Liver (tissue), 9 donors: Measurements from ENCODE around the gene POLD3. TPM values are rescaled to one million over a fixed set of nuclear protein-coding genes. Genes with fewer than 3 reads are reported as not detected.
A peak's percentile ranks its signal among the peaks of the same experiment; 100 is the strongest.

Source experiments
- DNase-seq: peaks from one replicate; pipeline ENCODE4 v3.0.0-alpha.2; 2017; ENCODE audit warnings: low spot score
- H3K27ac ChIP-seq, 2 donors: one replicate each; pipeline ENCODE4 v1.7.0; 2013; ENCODE audit warnings: inconsistent platforms in 2 of 2, low read length in 2 of 2, control low read depth in 1 of 2, low read depth in 1 of 2, mild to moderate bottlenecking in 1 of 2
- H3K27me3 ChIP-seq, 4 donors: one replicate each; pipeline versions ENCODE4 v1.6.1 to v1.7.0; 2013; ENCODE audit warnings: low read length in 3 of 4, inconsistent platforms in 1 of 4, mild to moderate bottlenecking in 1 of 4, moderate library complexity in 1 of 4; ENCODE audit not compliant: control insufficient read depth in 4 of 4, insufficient read depth in 4 of 4
- H3K36me3 ChIP-seq, 4 donors: one replicate each; pipeline versions ENCODE4 v1.6.1 to v1.7.0; 2013; ENCODE audit warnings: low read length in 3 of 4, mild to moderate bottlenecking in 3 of 4, low read depth in 1 of 4, moderate library complexity in 1 of 4; ENCODE audit not compliant: control insufficient read depth in 4 of 4, insufficient read depth in 3 of 4
- H3K4me1 ChIP-seq, 4 donors: one replicate each; pipeline versions ENCODE4 v1.6.1 to v1.7.0; 2013; ENCODE audit warnings: low read length in 3 of 4, mild to moderate bottlenecking in 3 of 4, moderate library complexity in 1 of 4; ENCODE audit not compliant: control insufficient read depth in 4 of 4, insufficient read depth in 4 of 4
- H3K4me3 ChIP-seq, 3 donors: one replicate each; pipeline versions ENCODE4 v1.6.1 to v1.7.0; 2013; ENCODE audit warnings: low read length in 3 of 3, control low read depth in 1 of 3, low read depth in 1 of 3, mild to moderate bottlenecking in 1 of 3
- H3K9ac ChIP-seq, 2 donors: one replicate each; pipeline ENCODE4 v1.7.0; 2013; ENCODE audit warnings: low read length in 2 of 2, mild to moderate bottlenecking in 2 of 2, moderate library complexity in 2 of 2, control low read depth in 1 of 2, low read depth in 1 of 2
- H3K9me3 ChIP-seq, 4 donors: one replicate each; pipeline versions ENCODE4 v1.6.1 to v1.7.0; 2013; ENCODE audit warnings: low read length in 3 of 4; ENCODE audit not compliant: control insufficient read depth in 4 of 4
- FOXA1 ChIP-seq: IDR thresholded peaks from 2 replicates; pipeline ENCODE4 v1.6.1; 2016; ENCODE audit warnings: antibody characterized with exemption
- HNF4G ChIP-seq: IDR thresholded peaks from 2 replicates; pipeline ENCODE4 v1.6.1; 2016; ENCODE audit warnings: antibody characterized with exemption
- JUND ChIP-seq, 2 donors: IDR thresholded peaks; 2 replicates each; pipeline ENCODE4 v1.6.1; 2016; ENCODE audit warnings: antibody characterized with exemption in 2 of 2
- RAD21 ChIP-seq, 2 donors: IDR thresholded peaks; 2 replicates each; pipeline ENCODE4 v1.6.1; 2016; ENCODE audit warnings: antibody characterized with exemption in 2 of 2, mild to moderate bottlenecking in 2 of 2
- SP1 ChIP-seq: IDR thresholded peaks from 2 replicates; pipeline ENCODE4 v1.6.1; 2018; ENCODE audit warnings: antibody characterized with exemption, mild to moderate bottlenecking
- WGBS: extraction: QIAGEN DNeasy Blood & Tissue Kit; methylation state at CpG from one replicate; pipeline ENCODE4 v1.1.7; 2013; 5-methylcytosine and 5-hydroxymethylcytosine counted together
- polyA plus RNA-seq, 2 donors: library from polyadenylated mRNA; stranded (reverse) in 1 of 2; unstranded in 1 of 2; fragments of 200-250 nt in 1 of 2; fragments of >200 nt in 1 of 2; fragmentation: Nextera tagmentation in 1 of 2; extraction: Ambion mirVana in 1 of 2; gene quantifications; one replicate each; pipeline versions ENCODE4 v1.2.1 to v1.2.3, GENCODE V29; 2013 to 2015
- total RNA-seq, 2 donors: library from RNA; depleted of rRNA; stranded (reverse); fragments of >200 nt; gene quantifications; one replicate each; pipeline ENCODE4 v1.2.3, GENCODE V29; 2014
- TF ChIP-seq, protein P1 (sequence below): IDR thresholded peaks from 2 replicates; pipeline ENCODE4 v1.6.1; 2016; ENCODE audit warnings: antibody characterized with exemption
- TF ChIP-seq, protein P2 (sequence below): IDR thresholded peaks from 2 replicates; pipeline ENCODE4 v1.6.1; 2016; ENCODE audit warnings: antibody characterized with exemption, mild to moderate bottlenecking
- TF ChIP-seq, protein P3 (sequence below): IDR thresholded peaks from 2 replicates; pipeline ENCODE4 v1.6.1; 2016; ENCODE audit warnings: antibody characterized with exemption
- TF ChIP-seq, protein P4 (sequence below): fragments of 150-350 bp; IDR thresholded peaks from 2 replicates; pipeline ENCODE4 v1.5.1; 2017; ENCODE audit warnings: improper control_type of control experiment, low read depth, low read length; ENCODE audit not compliant: missing input control
- donor health status: healthy.
- donor health status: healthy.
- donor health status: healthy.
- donor health status: healthy.
- donor health status: healthy.

POLD3 gene
- total and polyA plus RNA-seq, 4 donors = 3.0 to 8.3 (median 5.0) TPM

DNA sequence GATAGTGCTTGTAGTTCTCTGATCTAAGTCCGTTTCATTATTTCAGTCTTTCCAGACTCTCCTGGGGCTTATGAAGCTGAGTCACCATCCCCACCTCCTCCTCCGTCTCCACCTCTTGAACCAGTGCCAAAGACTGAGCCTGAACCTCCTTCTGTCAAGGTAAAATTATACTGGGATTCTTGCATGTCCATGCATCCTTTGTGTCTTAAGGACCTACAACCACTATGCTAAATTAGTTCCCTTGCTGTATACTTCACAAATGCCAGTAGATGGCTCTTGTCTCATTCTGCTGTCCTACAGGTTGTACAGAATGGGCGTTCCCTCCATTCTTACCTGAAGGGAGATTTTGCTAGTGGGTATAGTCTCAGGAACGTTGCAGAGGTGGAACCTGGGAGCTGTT is 42.2 kb downstream of the POLD3 start:
- H3K36me3 ChIP-seq = peaks cover 2 to 10% (median 7%) of the 10 kb centered on the region in 4 donors
- no peak for DNase-seq

DNA sequence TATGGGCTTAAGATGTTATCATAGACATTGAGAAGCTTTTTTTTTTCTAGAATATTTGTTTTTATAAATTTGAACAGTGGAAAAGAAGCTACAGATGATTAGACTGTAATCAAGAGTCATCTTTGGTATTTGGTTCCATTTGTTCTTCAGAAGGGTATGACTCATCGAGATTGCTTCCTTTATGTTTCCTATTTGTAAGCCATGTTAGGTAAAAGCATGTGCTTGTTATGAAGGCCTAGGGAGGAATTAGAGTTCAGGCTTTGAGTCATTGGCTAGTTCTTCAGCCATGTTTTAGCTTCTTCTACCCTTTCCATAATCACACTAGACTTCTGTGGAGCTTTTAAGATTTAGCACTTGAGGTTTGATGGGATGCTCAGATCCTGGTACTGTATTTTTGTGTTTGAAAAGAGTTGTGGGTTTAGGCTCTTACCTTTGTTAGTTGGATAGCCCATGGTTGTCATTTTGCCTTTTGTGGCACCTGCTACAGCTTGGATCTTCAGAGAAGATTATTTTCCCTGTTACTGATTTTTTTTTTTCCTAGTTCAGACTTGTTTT is 44.3 kb downstream of the POLD3 start:
- TF ChIP-seq HNF4G (no peak), SP1 (no peak)
- Histone ChIP-seq H3K27ac (no peak overlapping the region), H3K36me3 (peaks cover 4 to 20% (median 15%) of the 10 kb centered on the region in 4 donors), H3K9ac (no peak overlapping the region), H3K27me3 (no peaks in the 10 kb centered on the region), H3K4me3 (no peak overlapping the region), H3K4me1 (no peaks in the 10 kb centered on the region), H3K9me3 (no peaks in the 10 kb centered on the region)
- no peak for DNase-seq
- 93% methylated on average over 1 of the region's 1 CpG for WGBS

More for the DNA sequence above, 42.2 kb downstream of the POLD3 start:
- 78% methylated on average over 4 of the region's 4 CpGs for whole genome bisulfite sequencing
- Histone ChIP-seq H3K4me1 (no peaks in the 10 kb centered on the region), H3K9me3 (no peaks in the 10 kb centered on the region), H3K9ac (no peak overlapping the region), H3K27me3 (no peaks in the 10 kb centered on the region), H3K4me3 (no peak overlapping the region), H3K27ac (no peak overlapping the region)
- peak; percentile 86 to 93 for TF ChIP-seq RAD21 (IDR thresholded peaks at IDR 0.05)
- TF ChIP-seq FOXA1 = no peak
- TF ChIP-seq, protein P1, sequence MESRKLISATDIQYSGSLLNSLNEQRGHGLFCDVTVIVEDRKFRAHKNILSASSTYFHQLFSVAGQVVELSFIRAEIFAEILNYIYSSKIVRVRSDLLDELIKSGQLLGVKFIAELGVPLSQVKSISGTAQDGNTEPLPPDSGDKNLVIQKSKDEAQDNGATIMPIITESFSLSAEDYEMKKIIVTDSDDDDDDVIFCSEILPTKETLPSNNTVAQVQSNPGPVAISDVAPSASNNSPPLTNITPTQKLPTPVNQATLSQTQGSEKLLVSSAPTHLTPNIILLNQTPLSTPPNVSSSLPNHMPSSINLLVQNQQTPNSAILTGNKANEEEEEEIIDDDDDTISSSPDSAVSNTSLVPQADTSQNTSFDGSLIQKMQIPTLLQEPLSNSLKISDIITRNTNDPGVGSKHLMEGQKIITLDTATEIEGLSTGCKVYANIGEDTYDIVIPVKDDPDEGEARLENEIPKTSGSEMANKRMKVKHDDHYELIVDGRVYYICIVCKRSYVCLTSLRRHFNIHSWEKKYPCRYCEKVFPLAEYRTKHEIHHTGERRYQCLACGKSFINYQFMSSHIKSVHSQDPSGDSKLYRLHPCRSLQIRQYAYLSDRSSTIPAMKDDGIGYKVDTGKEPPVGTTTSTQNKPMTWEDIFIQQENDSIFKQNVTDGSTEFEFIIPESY = no peak
- TF ChIP-seq, protein P2, sequence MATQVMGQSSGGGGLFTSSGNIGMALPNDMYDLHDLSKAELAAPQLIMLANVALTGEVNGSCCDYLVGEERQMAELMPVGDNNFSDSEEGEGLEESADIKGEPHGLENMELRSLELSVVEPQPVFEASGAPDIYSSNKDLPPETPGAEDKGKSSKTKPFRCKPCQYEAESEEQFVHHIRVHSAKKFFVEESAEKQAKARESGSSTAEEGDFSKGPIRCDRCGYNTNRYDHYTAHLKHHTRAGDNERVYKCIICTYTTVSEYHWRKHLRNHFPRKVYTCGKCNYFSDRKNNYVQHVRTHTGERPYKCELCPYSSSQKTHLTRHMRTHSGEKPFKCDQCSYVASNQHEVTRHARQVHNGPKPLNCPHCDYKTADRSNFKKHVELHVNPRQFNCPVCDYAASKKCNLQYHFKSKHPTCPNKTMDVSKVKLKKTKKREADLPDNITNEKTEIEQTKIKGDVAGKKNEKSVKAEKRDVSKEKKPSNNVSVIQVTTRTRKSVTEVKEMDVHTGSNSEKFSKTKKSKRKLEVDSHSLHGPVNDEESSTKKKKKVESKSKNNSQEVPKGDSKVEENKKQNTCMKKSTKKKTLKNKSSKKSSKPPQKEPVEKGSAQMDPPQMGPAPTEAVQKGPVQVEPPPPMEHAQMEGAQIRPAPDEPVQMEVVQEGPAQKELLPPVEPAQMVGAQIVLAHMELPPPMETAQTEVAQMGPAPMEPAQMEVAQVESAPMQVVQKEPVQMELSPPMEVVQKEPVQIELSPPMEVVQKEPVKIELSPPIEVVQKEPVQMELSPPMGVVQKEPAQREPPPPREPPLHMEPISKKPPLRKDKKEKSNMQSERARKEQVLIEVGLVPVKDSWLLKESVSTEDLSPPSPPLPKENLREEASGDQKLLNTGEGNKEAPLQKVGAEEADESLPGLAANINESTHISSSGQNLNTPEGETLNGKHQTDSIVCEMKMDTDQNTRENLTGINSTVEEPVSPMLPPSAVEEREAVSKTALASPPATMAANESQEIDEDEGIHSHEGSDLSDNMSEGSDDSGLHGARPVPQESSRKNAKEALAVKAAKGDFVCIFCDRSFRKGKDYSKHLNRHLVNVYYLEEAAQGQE = no peak
- TF ChIP-seq, protein P3, sequence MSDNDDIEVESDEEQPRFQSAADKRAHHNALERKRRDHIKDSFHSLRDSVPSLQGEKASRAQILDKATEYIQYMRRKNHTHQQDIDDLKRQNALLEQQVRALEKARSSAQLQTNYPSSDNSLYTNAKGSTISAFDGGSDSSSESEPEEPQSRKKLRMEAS = no peak
- TF ChIP-seq, protein P4, sequence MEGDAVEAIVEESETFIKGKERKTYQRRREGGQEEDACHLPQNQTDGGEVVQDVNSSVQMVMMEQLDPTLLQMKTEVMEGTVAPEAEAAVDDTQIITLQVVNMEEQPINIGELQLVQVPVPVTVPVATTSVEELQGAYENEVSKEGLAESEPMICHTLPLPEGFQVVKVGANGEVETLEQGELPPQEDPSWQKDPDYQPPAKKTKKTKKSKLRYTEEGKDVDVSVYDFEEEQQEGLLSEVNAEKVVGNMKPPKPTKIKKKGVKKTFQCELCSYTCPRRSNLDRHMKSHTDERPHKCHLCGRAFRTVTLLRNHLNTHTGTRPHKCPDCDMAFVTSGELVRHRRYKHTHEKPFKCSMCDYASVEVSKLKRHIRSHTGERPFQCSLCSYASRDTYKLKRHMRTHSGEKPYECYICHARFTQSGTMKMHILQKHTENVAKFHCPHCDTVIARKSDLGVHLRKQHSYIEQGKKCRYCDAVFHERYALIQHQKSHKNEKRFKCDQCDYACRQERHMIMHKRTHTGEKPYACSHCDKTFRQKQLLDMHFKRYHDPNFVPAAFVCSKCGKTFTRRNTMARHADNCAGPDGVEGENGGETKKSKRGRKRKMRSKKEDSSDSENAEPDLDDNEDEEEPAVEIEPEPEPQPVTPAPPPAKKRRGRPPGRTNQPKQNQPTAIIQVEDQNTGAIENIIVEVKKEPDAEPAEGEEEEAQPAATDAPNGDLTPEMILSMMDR = peak; percentile 55

DNA sequence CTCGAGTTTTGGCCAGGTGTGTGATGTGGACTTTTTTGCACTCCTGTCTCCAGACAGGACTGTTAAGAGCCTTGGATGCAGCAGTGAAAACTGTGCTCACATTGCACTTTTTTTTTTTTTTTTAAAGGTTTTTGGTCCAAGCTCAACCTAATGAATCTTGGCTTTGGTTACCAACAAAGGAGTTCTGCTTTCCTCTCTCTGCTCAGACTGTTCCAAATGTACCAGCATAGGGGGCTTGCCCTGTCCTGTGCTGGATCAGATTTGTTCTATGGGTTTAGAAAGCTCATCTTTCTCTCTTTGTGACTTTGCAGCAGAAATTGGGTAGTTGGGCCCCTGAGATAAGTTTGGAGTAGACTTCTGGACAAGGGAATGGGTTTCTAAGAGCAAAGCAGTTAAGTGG is 45.3 kb downstream of the POLD3 start:
- no peak overlapping the region for H3K27ac ChIP-seq
- no peak overlapping the region for H3K4me3 ChIP-seq
- no peaks in the 10 kb centered on the region for H3K27me3 ChIP-seq
- H3K4me1 ChIP-seq = no peaks in the 10 kb centered on the region
- no peak overlapping the region for H3K9ac ChIP-seq
- TF ChIP-seq FOXA1 = no peak
- TF ChIP-seq JUND (IDR thresholded peaks at IDR 0.05) = no peak
- TF ChIP-seq RAD21 (IDR thresholded peaks at IDR 0.05) = no peak
- no peak for DNase-seq
- H3K9me3 ChIP-seq = no peaks in the 10 kb centered on the region
- peaks cover 6 to 22% (median 17%) of the 10 kb centered on the region in 4 donors for H3K36me3 ChIP-seq
- 96% methylated on average over 1 of the region's 1 CpG for WGBS
